Lung (tissue), 12 donors: ENCODE measurements around the gene FOXJ2. TPM values are rescaled to one million over a fixed set of nuclear protein-coding genes. Genes with fewer than 3 reads are reported as not detected.

ENCODE experiments used
- ATAC-seq: fragments of 200-7000 bp; cut with Tn5 transposase; one replicate; pipeline ENCODE4 v1.9.1; 2020; ENCODE audit warnings: moderate number of reproducible peaks; ENCODE audit not compliant: insufficient read depth, low FRiP score
- DNase-seq, 3 donors: peaks; one replicate each; pipeline ENCODE4 v3.0.0-alpha.2; 2013 to 2017
- H3K27ac ChIP-seq, 2 donors: one replicate each; pipeline ENCODE4 v1.5.1; 2013; ENCODE audit warnings: mild to moderate bottlenecking in 2 of 2, moderate library complexity in 2 of 2, control low read depth in 1 of 2, inconsistent platforms in 1 of 2, low read depth in 1 of 2, low read length in 1 of 2
- H3K27me3 ChIP-seq, 3 donors: one replicate each; pipeline ENCODE4 v1.5.1; 2013; ENCODE audit warnings: low read length in 2 of 3; ENCODE audit not compliant: control insufficient read depth in 3 of 3, insufficient read depth in 3 of 3
- H3K36me3 ChIP-seq, 4 donors: one replicate each; pipeline ENCODE4 v1.5.1; 2013; ENCODE audit warnings: low read length in 4 of 4, mild to moderate bottlenecking in 1 of 4, moderate library complexity in 1 of 4; ENCODE audit not compliant: control insufficient read depth in 4 of 4, insufficient read depth in 4 of 4
- H3K4me1 ChIP-seq, 5 donors: one replicate each; pipeline ENCODE4 v1.5.1; 2013; ENCODE audit warnings: low read length in 5 of 5, mild to moderate bottlenecking in 2 of 5, moderate library complexity in 1 of 5; ENCODE audit not compliant: control insufficient read depth in 5 of 5, insufficient read depth in 5 of 5
- H3K4me3 ChIP-seq: one replicate; pipeline ENCODE4 v1.5.1; 2013; ENCODE audit warnings: mild to moderate bottlenecking, control low read depth, moderate library complexity
- H3K9ac ChIP-seq, 2 donors: one replicate each; pipeline ENCODE4 v1.5.1; 2013; ENCODE audit warnings: low read length in 2 of 2, control low read depth in 1 of 2; ENCODE audit not compliant: insufficient read depth in 1 of 2
- H3K9me3 ChIP-seq, 4 donors: one replicate each; pipeline ENCODE4 v1.5.1; 2013; ENCODE audit warnings: low read length in 3 of 4, mild to moderate bottlenecking in 1 of 4, moderate library complexity in 1 of 4; ENCODE audit not compliant: control insufficient read depth in 4 of 4, insufficient read depth in 3 of 4
- CTCF ChIP-seq: IDR thresholded peaks from 2 replicates; pipeline ENCODE4 v1.5.1; 2012; ENCODE audit warnings: mild to moderate bottlenecking; ENCODE audit errors: control extremely low read depth, extremely low read depth
- WGBS, 2 donors: extraction: QIAGEN DNeasy Blood & Tissue Kit; methylation state at CpG; one replicate each; pipeline ENCODE4 v1.1.7; 2013; 5-methylcytosine and 5-hydroxymethylcytosine counted together
- polyA plus RNA-seq, 2 donors: library from polyadenylated mRNA; stranded (reverse); fragments of 200-250 nt; gene quantifications; one replicate each; pipeline ENCODE4 v1.2.1, GENCODE V29; 2013
- total RNA-seq, 2 donors: library from RNA; depleted of rRNA in 1 of 2; stranded (reverse); fragments of >200 nt in 1 of 2; gene quantifications; one replicate each; pipeline ENCODE4 v1.2.1, GENCODE V29; 2014 to 2021
- donor health status: control.
- donor health status: control.
- donor health status: Bipolar disorder and iron deficiency.
- donor health status: healthy.
- donor health status: DM: yes; HTN: yes; CAD: no.

Gene FOXJ2
- total and polyA plus RNA-seq, 4 donors = 8.3 to 16.7 (median 11.8) TPM

GRCh38 chr12:8047842-8048241 lies 15.3 kb downstream of the FOXJ2 start:
- Histone ChIP-seq H3K9ac (no peak overlapping the region), H3K4me3 (no peak overlapping the region), H3K27me3 (no peaks in the 10 kb centered on the region), H3K9me3 (no peaks in the 10 kb centered on the region), H3K36me3 (peaks cover 45 to 56% (median 48%) of the 10 kb centered on the region in 4 donors), H3K27ac (no peak overlapping the region), H3K4me1 (no peaks in the 10 kb centered on the region)
- DNase-seq = no peak
- TF ChIP-seq CTCF = no peak
- WGBS, 2 donors = 93 to 94% methylated on average over 5 of the region's 5 CpGs
- no peak for ATAC-seq

- no peaks in the 10 kb centered on the region for H3K27me3 ChIP-seq
- no peak overlapping the region for H3K9ac ChIP-seq
- 75 to 82% methylated on average over 4 of the region's 4 CpGs for WGBS, 2 donors
- no peak overlapping the region for H3K27ac ChIP-seq
- no peaks in the 10 kb centered on the region for H3K9me3 ChIP-seq
- DNase-seq = no peak
- H3K4me1 ChIP-seq = no peaks in the 10 kb centered on the region
- peaks cover 42 to 54% (median 46%) of the 10 kb centered on the region in 4 donors for H3K36me3 ChIP-seq
- H3K4me3 ChIP-seq = no peak overlapping the region
- ATAC-seq = no peak
- no peak for TF ChIP-seq CTCF
Measured at GRCh38 chr12:8048906-8049305, 16.4 kb downstream of the FOXJ2 start.

GRCh38 chr12:8050600-8051250 lies 18.2 kb downstream of the FOXJ2 start:
- no peak for TF ChIP-seq CTCF
- H3K9me3 ChIP-seq = no peaks in the 10 kb centered on the region
- no peaks in the 10 kb centered on the region for H3K4me1 ChIP-seq
- H3K36me3 ChIP-seq = peaks cover 37 to 54% (median 45%) of the 10 kb centered on the region in 4 donors
- no peak for ATAC-seq
- H3K27ac ChIP-seq = peak overlapping the region in 1 of 2 donors; percentile 29
- 86% methylated on average over 7 of the region's 7 CpGs for WGBS, 2 donors
- DNase-seq = no peak
- H3K4me3 ChIP-seq = no peak overlapping the region
- no peak overlapping the region for H3K9ac ChIP-seq
- no peaks in the 10 kb centered on the region for H3K27me3 ChIP-seq

GRCh38 chr12:8052679-8053078 lies 20.2 kb downstream of the FOXJ2 start:
- H3K27ac ChIP-seq = no peak overlapping the region
- H3K9ac ChIP-seq = no peak overlapping the region
- no peaks in the 10 kb centered on the region for H3K9me3 ChIP-seq
- no peak for DNase-seq
- WGBS, 2 donors = 24 to 51% methylated on average over 7 of the region's 7 CpGs
- peaks cover 0 to 6% (median 0%) of the 10 kb centered on the region in 5 donors for H3K4me1 ChIP-seq
- H3K36me3 ChIP-seq = peaks cover 32 to 53% (median 39%) of the 10 kb centered on the region in 4 donors
- ATAC-seq = no peak
- H3K4me3 ChIP-seq = no peak overlapping the region
- H3K27me3 ChIP-seq = no peaks in the 10 kb centered on the region
- TF ChIP-seq CTCF = no peak
